OCI-LY7 (cell line): Measurements from ENCODE around the gene GLIS1. TPM values are rescaled to one million over a fixed set of nuclear protein-coding genes. Genes with fewer than 3 reads are reported as not detected.

ENCODE experiments used
- BruUV-seq: library from RNA; stranded (reverse); fragments of 400-500 nt; replicated peaks from 2 replicates; lab custom pipeline; 2021; lab: Mats Ljungman, UMichigan
- CTCF ChIA-PET: fragments of 300-600 bp; sonication (Branson Sonifier 250); formaldehyde crosslinking; loops from one replicate; lab custom pipeline; 2022; ENCODE audit warnings: antibody characterized with exemption; ENCODE audit not compliant: unreplicated experiment; lab: Charles Lee
- POLR2A ChIA-PET: fragments of 300-600 bp; sonication (Branson Sonifier 250); formaldehyde crosslinking; loops from one replicate; lab custom pipeline; 2022; ENCODE audit warnings: antibody characterized with exemption; lab: Charles Lee
- DNase-seq: peaks from one replicate; pipeline ENCODE4 v3.0.0-alpha.2; 2015; ENCODE audit warnings: low spot score
- H2AFZ ChIP-seq: fragments of 200-600 bp; sonication (generic), shearing (Covaris generic); 2 replicates; pipeline ENCODE4 v1.6.1; 2014; ENCODE audit warnings: mild to moderate bottlenecking, antibody characterized with exemption, low read length, moderate library complexity
- H3K27ac ChIP-seq: fragments of 200-600 bp; sonication (generic); 2 replicates; pipeline ENCODE4 v1.5.1; 2014; ENCODE audit warnings: mixed run types, low read depth, mild to moderate bottlenecking, moderate library complexity, low read length, inconsistent platforms; ENCODE audit not compliant: poor library complexity, severe bottlenecking
- H3K36me3 ChIP-seq: fragments of 200-600 bp; sonication (generic); 2 replicates; pipeline ENCODE4 v1.6.1; 2014; ENCODE audit warnings: mild to moderate bottlenecking, antibody characterized with exemption, low read length, moderate library complexity, mixed read lengths; ENCODE audit not compliant: insufficient read depth
- H3K4me1 ChIP-seq: fragments of 200-600 bp; sonication (generic); 2 replicates; pipeline ENCODE4 v1.5.1; 2014; ENCODE audit warnings: mild to moderate bottlenecking, low read length; ENCODE audit not compliant: insufficient read depth, poor library complexity, severe bottlenecking
- H3K4me2 ChIP-seq: fragments of 200-600 bp; sonication (generic); 2 replicates; pipeline ENCODE4 v1.6.1; 2014; ENCODE audit warnings: mild to moderate bottlenecking, low read length
- H3K4me3 ChIP-seq: fragments of 200-600 bp; sonication (generic); 2 replicates; pipeline ENCODE4 v1.5.1; 2014; ENCODE audit warnings: mild to moderate bottlenecking, low read depth, low read length; ENCODE audit not compliant: poor library complexity, severe bottlenecking
- H3K79me2 ChIP-seq: fragments of 200-600 bp; sonication (generic); 2 replicates; pipeline ENCODE4 v1.6.1; 2016; ENCODE audit warnings: low read depth, mild to moderate bottlenecking, low read length, moderate library complexity, mixed read lengths; ENCODE audit not compliant: insufficient read depth
- H3K9me2 ChIP-seq: fragments of 200-600 bp; sonication (generic); 2 replicates; pipeline ENCODE4 v1.6.1; 2016; ENCODE audit warnings: mild to moderate bottlenecking, low read length, mixed read lengths; ENCODE audit not compliant: insufficient read depth
- H3K9me3 ChIP-seq: fragments of 200-600 bp; sonication (generic); 2 replicates; pipeline ENCODE4 v1.6.1; 2014; ENCODE audit warnings: mild to moderate bottlenecking, mixed run types, low read length, mixed read lengths
- H4K20me1 ChIP-seq: fragments of 200-600 bp; sonication (generic); 2 replicates; pipeline ENCODE4 v1.6.1; 2014; ENCODE audit warnings: mild to moderate bottlenecking, antibody characterized with exemption, low read length, moderate library complexity, mixed read lengths; ENCODE audit not compliant: insufficient read depth
- EZH2phosphoT487 ChIP-seq: fragments of 200-600 bp; sonication (generic); IDR thresholded peaks from 2 replicates; pipeline ENCODE4 v1.6.1; 2018; ENCODE audit warnings: low read depth, borderline replicate concordance, mild to moderate bottlenecking, mixed run types, antibody characterized with exemption, low read length, moderate library complexity, mixed read lengths
- intact Hi-C: fragments of 100-400 bp; cut with micrococcal nuclease; formaldehyde crosslinking; loops from one replicate; pipeline ENCODE4 v1.10.0; 2022; ENCODE audit not compliant: unreplicated experiment
- total RNA-seq, 2 experiments: library from RNA; depleted of rRNA in 1 of 2; stranded (reverse); fragments of >200 nt in 1 of 2; shearing (Covaris generic) in 1 of 2; gene quantifications; 2 replicates each; pipeline ENCODE4 v1.2.3, GENCODE V29; 2014 to 2022
- TF ChIP-seq, protein P1 (sequence below): fragments of 200-600 bp; sonication (generic); conservative IDR thresholded peaks from 2 replicates; pipeline ENCODE4 v1.5.1; 2014; ENCODE audit warnings: mild to moderate bottlenecking, antibody characterized with exemption, low read length, moderate library complexity, mixed read lengths

The GLIS1 gene
- total RNA-seq, 2 experiments from 2014 or later, result not detected

DNA sequence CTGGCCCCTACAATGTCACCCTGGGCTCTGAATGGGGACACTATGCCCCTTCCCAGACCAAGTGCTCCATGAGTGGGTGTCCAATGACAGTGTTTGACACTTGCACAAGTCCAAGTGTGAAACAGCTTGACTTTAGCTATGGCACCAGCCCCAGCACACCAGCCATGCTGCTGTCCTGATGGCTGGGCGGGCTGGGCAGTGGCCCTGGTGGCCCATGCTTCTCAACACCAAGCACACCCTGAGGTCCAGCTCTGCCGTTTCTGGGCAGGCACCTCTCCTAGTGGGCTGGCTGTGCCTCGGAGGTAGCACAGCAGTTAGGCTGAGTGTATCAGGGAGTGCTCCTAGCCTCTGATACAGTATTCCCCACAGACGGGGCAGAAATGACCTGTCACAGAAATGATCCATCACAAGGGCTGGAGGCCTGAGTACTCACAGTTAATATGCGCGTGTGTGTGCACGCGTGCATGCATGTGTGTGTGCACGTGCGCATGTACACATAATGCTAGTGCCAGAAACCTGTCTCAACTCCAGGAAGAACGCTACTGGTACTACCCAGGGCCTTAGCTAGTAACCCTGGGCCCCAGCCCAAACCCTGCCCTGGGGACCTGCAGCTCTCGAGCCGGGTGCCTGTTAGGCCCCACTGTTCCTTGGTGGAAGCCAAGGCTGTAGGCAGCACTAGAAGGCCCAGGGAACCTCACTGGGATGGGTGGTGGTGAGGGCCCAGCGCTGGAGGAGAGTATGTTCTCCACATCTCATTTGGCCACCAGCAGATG, 145.8 kb downstream of the GLIS1 start:
- no TSS peak for BruUV-seq
- Histone ChIP-seq H3K4me1 (no peaks in the 10 kb centered on the region), H3K27ac (no peak overlapping the region), H3K4me2 (no peak overlapping the region), H3K79me2 (no peaks in the 10 kb centered on the region), H3K36me3 (no peaks in the 10 kb centered on the region), H3K9me3 (no peaks in the 10 kb centered on the region), H4K20me1 (no peaks in the 10 kb centered on the region), H3K4me3 (no peak overlapping the region), H3K9me2 (no peaks in the 10 kb centered on the region), H2AFZ (no peak overlapping the region)
- CTCF ChIA-PET, result no interaction called here
- DNase-seq, result no peak
- intact Hi-C loops, result no loop called here
- POLR2A ChIA-PET, result no interaction called here
- TF ChIP-seq, protein P1, sequence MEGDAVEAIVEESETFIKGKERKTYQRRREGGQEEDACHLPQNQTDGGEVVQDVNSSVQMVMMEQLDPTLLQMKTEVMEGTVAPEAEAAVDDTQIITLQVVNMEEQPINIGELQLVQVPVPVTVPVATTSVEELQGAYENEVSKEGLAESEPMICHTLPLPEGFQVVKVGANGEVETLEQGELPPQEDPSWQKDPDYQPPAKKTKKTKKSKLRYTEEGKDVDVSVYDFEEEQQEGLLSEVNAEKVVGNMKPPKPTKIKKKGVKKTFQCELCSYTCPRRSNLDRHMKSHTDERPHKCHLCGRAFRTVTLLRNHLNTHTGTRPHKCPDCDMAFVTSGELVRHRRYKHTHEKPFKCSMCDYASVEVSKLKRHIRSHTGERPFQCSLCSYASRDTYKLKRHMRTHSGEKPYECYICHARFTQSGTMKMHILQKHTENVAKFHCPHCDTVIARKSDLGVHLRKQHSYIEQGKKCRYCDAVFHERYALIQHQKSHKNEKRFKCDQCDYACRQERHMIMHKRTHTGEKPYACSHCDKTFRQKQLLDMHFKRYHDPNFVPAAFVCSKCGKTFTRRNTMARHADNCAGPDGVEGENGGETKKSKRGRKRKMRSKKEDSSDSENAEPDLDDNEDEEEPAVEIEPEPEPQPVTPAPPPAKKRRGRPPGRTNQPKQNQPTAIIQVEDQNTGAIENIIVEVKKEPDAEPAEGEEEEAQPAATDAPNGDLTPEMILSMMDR, result no peak
- TF ChIP-seq EZH2phosphoT487, result no peak

GRCh38 chr1:53592521-53592982, 146.4 kb downstream of the GLIS1 start:
- peak; percentile 5 for DNase-seq
- intact Hi-C loops, result no loop called here
- no peaks in the 10 kb centered on the region for H3K79me2 ChIP-seq
- H3K4me3 ChIP-seq, result no peak overlapping the region
- no peaks in the 10 kb centered on the region for H3K4me1 ChIP-seq
- CTCF ChIA-PET, result no interaction called here
- H3K27ac ChIP-seq, result no peak overlapping the region
- POLR2A ChIA-PET, result no interaction called here
- no TSS peak for BruUV-seq
- TF ChIP-seq EZH2phosphoT487, result no peak
- TF ChIP-seq, protein P1, result no peak
- H4K20me1 ChIP-seq, result no peaks in the 10 kb centered on the region
- no peak overlapping the region for H3K4me2 ChIP-seq
- H3K9me3 ChIP-seq, result no peaks in the 10 kb centered on the region
- H3K36me3 ChIP-seq, result no peaks in the 10 kb centered on the region
- no peak overlapping the region for H2AFZ ChIP-seq
- no peaks in the 10 kb centered on the region for H3K9me2 ChIP-seq

DNA sequence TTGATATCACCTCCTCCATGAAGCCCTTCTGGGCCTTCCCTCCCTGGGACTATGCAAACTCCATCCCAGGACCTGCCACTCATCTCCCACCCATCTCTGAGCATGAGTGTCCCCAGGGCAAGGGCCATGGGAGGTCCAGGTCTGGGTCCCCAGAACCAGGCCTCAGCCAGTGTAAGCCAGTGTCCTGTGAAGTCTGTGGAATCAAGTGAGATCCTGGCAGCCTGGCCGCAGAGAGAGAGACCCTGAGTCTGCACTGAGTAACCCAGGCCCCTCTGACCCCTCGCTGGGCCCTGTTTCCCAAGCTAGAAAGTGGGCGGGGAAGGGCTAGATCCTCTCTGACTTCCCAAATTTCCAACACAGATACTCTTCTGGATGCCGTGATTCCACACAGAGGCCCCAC, 147.0 kb downstream of the GLIS1 start:
- BruUV-seq, result no TSS peak
- no peaks in the 10 kb centered on the region for H3K79me2 ChIP-seq
- H3K9me2 ChIP-seq, result no peaks in the 10 kb centered on the region
- POLR2A ChIA-PET, result no interaction called here
- no peak for TF ChIP-seq EZH2phosphoT487
- TF ChIP-seq, protein P1, result no peak
- DNase-seq, result no peak
- H2AFZ ChIP-seq, result no peak overlapping the region
- no peaks in the 10 kb centered on the region for H3K9me3 ChIP-seq
- no peak overlapping the region for H3K27ac ChIP-seq
- no peaks in the 10 kb centered on the region for H4K20me1 ChIP-seq
- intact Hi-C loops, result no loop called here
- H3K36me3 ChIP-seq, result no peaks in the 10 kb centered on the region
- H3K4me2 ChIP-seq, result no peak overlapping the region
- no peaks in the 10 kb centered on the region for H3K4me1 ChIP-seq
- H3K4me3 ChIP-seq, result no peak overlapping the region
- CTCF ChIA-PET, result no interaction called here
